A549 (cell line): ENCODE measurements around the gene SRC. TPM values are rescaled to one million over a fixed set of nuclear protein-coding genes. Genes with fewer than 3 reads are reported as not detected.

Experiments
- ATAC-seq, 2 experiments: fragments of 200-7000 bp in 1 of 2; fragments of >200 bp in 1 of 2; cut with Nextera tagmentation in 1 of 2; cut with Tn5 transposase in 1 of 2; 3 replicates each; pipeline versions ENCODE4 v1.8.0 to v1.9.1; 2018 to 2020; ENCODE audit warnings: mild to moderate bottlenecking in 1 of 2, moderate library complexity in 1 of 2
- CTCF ChIA-PET: fragments of 300-600 bp; sonication (Branson Sonifier 250); formaldehyde crosslinking; extraction: SDS; loops from one replicate; lab custom pipeline; 2021; ENCODE audit warnings: antibody characterized with exemption, inconsistent platforms; lab: Yijun Ruan, JAX
- POLR2A ChIA-PET: fragments of 350-600 bp; formaldehyde crosslinking; extraction: SDS; loops from one replicate; lab custom pipeline; 2021; ENCODE audit warnings: antibody characterized with exemption, inconsistent platforms; lab: Yijun Ruan, JAX
- DNase-seq, 2 experiments: peaks; one replicate each; pipeline versions ENCODE4 v3.0.0 to v3.0.0-alpha.2; 2011 to 2016; ENCODE audit warnings: low read depth in 1 of 2, low spot score in 1 of 2
- FAIRE-seq: peaks from 2 replicates; lab custom pipeline; 2011; peaks lifted over from hg19 to GRCh38; lab: Jason Lieb, UNC
- H3K27ac ChIP-seq, 2 experiments: fragments of >200 bp; sonication (Bioruptor Twin); formaldehyde crosslinking; 3 replicates each; pipeline ENCODE4 v1.5.1; 2016 to 2017
- H3K4me1 ChIP-seq: fragments of >200 bp; sonication (Bioruptor Twin); formaldehyde crosslinking; 3 replicates; pipeline ENCODE4 v1.6.1; 2016
- H3K4me2 ChIP-seq: fragments of >200 bp; sonication (Bioruptor Twin); formaldehyde crosslinking; 3 replicates; pipeline ENCODE4 v1.6.1; 2016
- H3K4me3 ChIP-seq: fragments of >200 bp; sonication (Bioruptor Twin); formaldehyde crosslinking; 3 replicates; pipeline ENCODE4 v1.5.1; 2016
- H3K9me3 ChIP-seq: fragments of >200 bp; sonication (Bioruptor Twin); formaldehyde crosslinking; 3 replicates; pipeline ENCODE4 v1.6.1; 2016
- EP300 ChIP-seq, 2 experiments: fragments of >200 bp; sonication (Bioruptor Twin); formaldehyde crosslinking; IDR thresholded peaks; 2 replicates in 1 of 2; 3 replicates in 1 of 2; pipeline ENCODE4 v1.6.1; 2016 to 2017
- ESRRA ChIP-seq: fragments of 150-350 bp; IDR thresholded peaks from 2 replicates; pipeline ENCODE4 v1.6.1; 2014; ENCODE audit warnings: mild to moderate bottlenecking, low read length, borderline replicate concordance
- FOSB ChIP-seq: fragments of 250-450 bp; sonication (Bioruptor Pico); IDR thresholded peaks from 2 replicates; pipeline ENCODE4 v1.5.0; 2020; ENCODE audit warnings: mild to moderate bottlenecking, moderate library complexity
- GATA3 ChIP-seq: IDR thresholded peaks from 2 replicates; pipeline ENCODE4 v1.6.1; 2012; ENCODE audit warnings: borderline replicate concordance
- HEYL ChIP-seq: fragments of 250-450 bp; sonication (Bioruptor Pico); IDR thresholded peaks from 2 replicates; pipeline ENCODE4 v1.8.0; 2021; ENCODE audit warnings: mild to moderate bottlenecking, moderate library complexity
- HOXA7 ChIP-seq: fragments of 250-450 bp; sonication (Bioruptor Pico); IDR thresholded peaks from 2 replicates; pipeline ENCODE4 v1.5.0; 2020; ENCODE audit warnings: mild to moderate bottlenecking, moderate library complexity
- JUNB ChIP-seq: fragments of >200 bp; sonication (Bioruptor Twin); formaldehyde crosslinking; IDR thresholded peaks from 2 replicates; pipeline ENCODE4 v1.6.1; 2016
- MAFK ChIP-seq: fragments of 450-650 bp; IDR thresholded peaks from 2 replicates; pipeline ENCODE4 v1.6.1; 2014; ENCODE audit not compliant: partially characterized antibody
- MAZ ChIP-seq: fragments of 150-350 bp; IDR thresholded peaks from 2 replicates; pipeline ENCODE4 v1.6.1; 2014; ENCODE audit warnings: antibody characterized with exemption, low read depth, low read length, borderline replicate concordance
- NPAS2 ChIP-seq: fragments of 250-450 bp; sonication (Bioruptor Pico); IDR thresholded peaks from 2 replicates; pipeline ENCODE4 v1.8.0; 2022; ENCODE audit warnings: mild to moderate bottlenecking, moderate library complexity, borderline replicate concordance
- NR3C1 ChIP-seq: fragments of >200 bp; sonication (Bioruptor Twin); formaldehyde crosslinking; IDR thresholded peaks from 3 replicates; pipeline ENCODE4 v1.6.1; 2017
- PHF8 ChIP-seq: fragments of 200-600 bp; sonication (generic); IDR thresholded peaks from 2 replicates; pipeline ENCODE4 v1.6.1; 2016; ENCODE audit warnings: low read depth, mild to moderate bottlenecking, antibody characterized with exemption, moderate library complexity, borderline replicate concordance
- POLR2AphosphoS2 ChIP-seq: conservative IDR thresholded peaks from 2 replicates; pipeline ENCODE4 v1.6.1; 2012; ENCODE audit warnings: low read length, improper control_type of control experiment, inconsistent platforms
- RARB ChIP-seq: fragments of 250-450 bp; sonication (Bioruptor Pico); IDR thresholded peaks from 2 replicates; pipeline ENCODE4 v1.8.0; 2021; ENCODE audit warnings: mild to moderate bottlenecking, moderate library complexity
- RCOR1 ChIP-seq: fragments of 150-350 bp; IDR thresholded peaks from 2 replicates; pipeline ENCODE4 v1.6.1; 2014; ENCODE audit warnings: antibody characterized with exemption, low read length, low read depth
- RFX5 ChIP-seq: fragments of 450-650 bp; IDR thresholded peaks from 2 replicates; pipeline ENCODE4 v1.7.1; 2014; ENCODE audit warnings: antibody characterized with exemption, mild to moderate bottlenecking, moderate library complexity
- ZSCAN20 ChIP-seq: fragments of 250-450 bp; sonication (Bioruptor Pico); IDR thresholded peaks from 2 replicates; pipeline ENCODE4 v1.8.0; 2022; ENCODE audit warnings: mild to moderate bottlenecking, moderate library complexity
- WGBS: methylation state at CpG from one replicate; pipeline ENCODE4 v1.1.6; 2017; ENCODE audit errors: missing lambda C conversion rate; 5-methylcytosine and 5-hydroxymethylcytosine counted together
- polyA plus RNA-seq, 4 experiments: library from polyadenylated mRNA; depleted of rRNA in 3 of 4; stranded (reverse); fragments of >200 nt; fragmentation: RNase III in 1 of 4; extraction: RNeasy Plus Mini Kit Qiagen cat#74134 plus additional on column Dnase treatment in 1 of 4; gene quantifications; 2 replicates in 3 of 4; 3 replicates in 1 of 4; pipeline ENCODE4 v1.2.3, GENCODE V29; 2011 to 2017
- TF ChIP-seq, protein P1 (sequence below): fragments of 250-450 bp; sonication (Bioruptor Pico); IDR thresholded peaks from 2 replicates; pipeline ENCODE4 v1.5.0; 2020; ENCODE audit warnings: low read depth, mild to moderate bottlenecking, moderate library complexity
- TF ChIP-seq, protein P2 (sequence below): fragments of >200 bp; sonication (Bioruptor Twin); formaldehyde crosslinking; IDR thresholded peaks from 2 replicates; pipeline ENCODE4 v1.6.1; 2016
- TF ChIP-seq, protein P3 (sequence below): fragments of 250-450 bp; sonication (Bioruptor Pico); IDR thresholded peaks from 2 replicates; pipeline ENCODE4 v1.5.0; 2021; ENCODE audit warnings: mild to moderate bottlenecking, moderate library complexity, borderline replicate concordance
- TF ChIP-seq, protein P4 (sequence below): fragments of >200 bp; sonication (Bioruptor Twin); formaldehyde crosslinking; IDR thresholded peaks from 3 replicates; pipeline ENCODE4 v1.5.1; 2016

The SRC gene
- polyA plus RNA-seq, 2 of the 4 experiments (the other 2 are of a cell fraction) = 139 to 154 TPM

DNA sequence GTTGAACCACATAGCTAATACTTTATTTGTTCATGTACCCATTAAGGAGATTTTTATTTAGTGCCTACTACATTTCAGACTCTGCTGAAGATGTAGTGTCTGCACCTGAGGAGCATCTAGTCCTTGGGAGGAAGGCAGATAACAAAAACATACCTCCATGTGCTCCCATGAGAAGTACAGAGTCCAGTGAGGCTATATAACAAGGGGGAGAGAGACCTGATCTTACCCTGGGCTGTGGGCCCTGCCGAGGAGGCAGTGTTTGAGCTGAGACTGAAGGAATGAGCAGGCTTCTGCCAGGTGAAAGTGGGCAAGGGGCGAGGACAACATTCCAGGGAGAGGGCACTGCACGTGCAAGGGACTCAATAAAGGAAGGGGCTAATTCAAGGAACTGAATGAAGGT, 44.4 kb upstream of the SRC start:
- FAIRE-seq (no peak), DNase-seq (no peak), ATAC-seq (no peak)
- POLR2A ChIA-PET = no interaction called here
- Histone ChIP-seq H3K4me2 (no peak overlapping the region), H3K4me3 (no peak overlapping the region), H3K9me3 (no peaks in the 10 kb centered on the region), H3K4me1 (peaks cover 52% of the 10 kb centered on the region), H3K27ac (no peak overlapping the region)
- TF ChIP-seq JUNB = no peak
- no peak for TF ChIP-seq GATA3
- TF ChIP-seq EP300 (IDR thresholded peaks at IDR 0.05) = no peak
- TF ChIP-seq FOSB (CRISPR knock-in tag) = no peak
- TF ChIP-seq, protein P1, sequence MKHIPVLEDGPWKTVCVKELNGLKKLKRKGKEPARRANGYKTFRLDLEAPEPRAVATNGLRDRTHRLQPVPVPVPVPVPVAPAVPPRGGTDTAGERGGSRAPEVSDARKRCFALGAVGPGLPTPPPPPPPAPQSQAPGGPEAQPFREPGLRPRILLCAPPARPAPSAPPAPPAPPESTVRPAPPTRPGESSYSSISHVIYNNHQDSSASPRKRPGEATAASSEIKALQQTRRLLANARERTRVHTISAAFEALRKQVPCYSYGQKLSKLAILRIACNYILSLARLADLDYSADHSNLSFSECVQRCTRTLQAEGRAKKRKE (CRISPR knock-in tag) = no peak
- no peak for TF ChIP-seq HOXA7 (CRISPR knock-in tag)
- CTCF ChIA-PET = interaction anchor here (1.5 kb wide), 1 partner anchor 83 kb away, joined by 5 read pairs; no protein-coding TSS in a partner anchor
- 98% methylated on average over 3 of the region's 3 CpGs for WGBS

DNA sequence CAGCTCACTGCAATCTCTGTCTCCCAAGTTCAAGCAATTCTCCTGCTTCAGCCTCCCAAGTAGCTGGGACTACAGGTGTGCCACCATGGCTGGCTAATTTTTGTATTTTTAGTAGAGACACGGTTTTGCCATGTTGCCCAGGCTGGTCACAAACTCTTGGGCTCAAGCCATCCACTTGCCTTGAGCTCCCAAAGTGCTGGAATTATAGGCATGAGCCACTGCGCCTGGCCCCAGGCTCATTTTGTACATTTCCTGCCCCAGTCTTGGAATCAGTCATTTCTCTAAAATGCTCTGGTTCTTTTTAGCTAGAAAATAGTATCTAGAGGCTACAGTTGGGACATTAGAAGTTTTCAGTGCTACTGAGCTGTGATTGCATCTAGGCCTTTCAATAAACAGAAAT, 43.0 kb upstream of the SRC start:
- no peak for TF ChIP-seq FOSB (CRISPR knock-in tag)
- TF ChIP-seq RARB (CRISPR knock-in tag) = no peak
- no peak for TF ChIP-seq NPAS2 (CRISPR knock-in tag)
- no peak for TF ChIP-seq NR3C1
- TF ChIP-seq, protein P2, sequence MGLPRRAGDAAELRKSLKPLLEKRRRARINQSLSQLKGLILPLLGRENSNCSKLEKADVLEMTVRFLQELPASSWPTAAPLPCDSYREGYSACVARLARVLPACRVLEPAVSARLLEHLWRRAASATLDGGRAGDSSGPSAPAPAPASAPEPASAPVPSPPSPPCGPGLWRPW = no peak
- TF ChIP-seq PHF8 = no peak
- TF ChIP-seq ZSCAN20 = no peak
- TF ChIP-seq GATA3 = no peak
- no peak for TF ChIP-seq HEYL (CRISPR knock-in tag)
- no peak for TF ChIP-seq ESRRA
- TF ChIP-seq POLR2AphosphoS2 = no peak
- TF ChIP-seq MAFK = no peak
- TF ChIP-seq RFX5 = no peak
- TF ChIP-seq, protein P3, sequence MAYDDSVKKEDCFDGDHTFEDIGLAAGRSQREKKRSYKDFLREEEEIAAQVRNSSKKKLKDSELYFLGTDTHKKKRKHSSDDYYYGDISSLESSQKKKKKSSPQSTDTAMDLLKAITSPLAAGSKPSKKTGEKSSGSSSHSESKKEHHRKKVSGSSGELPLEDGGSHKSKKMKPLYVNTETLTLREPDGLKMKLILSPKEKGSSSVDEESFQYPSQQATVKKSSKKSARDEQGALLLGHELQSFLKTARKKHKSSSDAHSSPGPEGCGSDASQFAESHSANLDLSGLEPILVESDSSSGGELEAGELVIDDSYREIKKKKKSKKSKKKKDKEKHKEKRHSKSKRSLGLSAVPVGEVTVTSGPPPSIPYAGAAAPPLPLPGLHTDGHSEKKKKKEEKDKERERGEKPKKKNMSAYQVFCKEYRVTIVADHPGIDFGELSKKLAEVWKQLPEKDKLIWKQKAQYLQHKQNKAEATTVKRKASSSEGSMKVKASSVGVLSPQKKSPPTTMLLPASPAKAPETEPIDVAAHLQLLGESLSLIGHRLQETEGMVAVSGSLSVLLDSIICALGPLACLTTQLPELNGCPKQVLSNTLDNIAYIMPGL (CRISPR knock-in tag) = no peak
- TF ChIP-seq, protein P4, sequence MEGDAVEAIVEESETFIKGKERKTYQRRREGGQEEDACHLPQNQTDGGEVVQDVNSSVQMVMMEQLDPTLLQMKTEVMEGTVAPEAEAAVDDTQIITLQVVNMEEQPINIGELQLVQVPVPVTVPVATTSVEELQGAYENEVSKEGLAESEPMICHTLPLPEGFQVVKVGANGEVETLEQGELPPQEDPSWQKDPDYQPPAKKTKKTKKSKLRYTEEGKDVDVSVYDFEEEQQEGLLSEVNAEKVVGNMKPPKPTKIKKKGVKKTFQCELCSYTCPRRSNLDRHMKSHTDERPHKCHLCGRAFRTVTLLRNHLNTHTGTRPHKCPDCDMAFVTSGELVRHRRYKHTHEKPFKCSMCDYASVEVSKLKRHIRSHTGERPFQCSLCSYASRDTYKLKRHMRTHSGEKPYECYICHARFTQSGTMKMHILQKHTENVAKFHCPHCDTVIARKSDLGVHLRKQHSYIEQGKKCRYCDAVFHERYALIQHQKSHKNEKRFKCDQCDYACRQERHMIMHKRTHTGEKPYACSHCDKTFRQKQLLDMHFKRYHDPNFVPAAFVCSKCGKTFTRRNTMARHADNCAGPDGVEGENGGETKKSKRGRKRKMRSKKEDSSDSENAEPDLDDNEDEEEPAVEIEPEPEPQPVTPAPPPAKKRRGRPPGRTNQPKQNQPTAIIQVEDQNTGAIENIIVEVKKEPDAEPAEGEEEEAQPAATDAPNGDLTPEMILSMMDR = no peak
- TF ChIP-seq EP300 (IDR thresholded peaks at IDR 0.05) = no peak
- no peak for TF ChIP-seq RCOR1
- no peak for TF ChIP-seq MAZ
- TF ChIP-seq, all 56 proteins: peak for 0
- Histone ChIP-seq H3K4me2 (no peak overlapping the region; the same call in 2 of the 3 replicates), H3K4me1 (peaks cover 38% of the 10 kb centered on the region), H3K9me3 (no peaks in the 10 kb centered on the region), H3K27ac (no peak overlapping the region), H3K4me3 (no peak overlapping the region)
- WGBS = 87% methylated on average over 2 of the region's 2 CpGs
- POLR2A ChIA-PET = no interaction called here
- no peak for DNase-seq
- no peak for ATAC-seq
- no peak for FAIRE-seq
- CTCF ChIA-PET = interaction anchor here (0.8 to 1.2 kb wide), 3 partner anchors 10 to 232 kb away, joined by 3 to 5 read pairs (median 3); no protein-coding TSS in a partner anchor
